GM18870 (cell line): ENCODE measurements around the gene NPPA.

Experiments
- ATAC-seq: cut with Tn5 transposase; IDR thresholded peaks from one replicate; pipeline ENCODE4 v1.9.1; 2021; ENCODE audit warnings: moderate library complexity; ENCODE audit not compliant: unreplicated experiment

Gene NPPA

GRCh38 chr1:11845641-11846335 lies 1.8 kb downstream of the NPPA start:
- ATAC-seq: no peak

- no peak for ATAC-seq
Measured at GRCh38 chr1:11842154-11843041, 5.2 kb downstream of the NPPA start.

GRCh38 chr1:11841245-11842153 lies 6.1 kb downstream of the NPPA start:
- no peak for ATAC-seq

- ATAC-seq: no peak
Measured at GRCh38 chr1:11839727-11840705, 7.6 kb downstream of the NPPA start.

GRCh38 chr1:11838349-11839272 lies 9.0 kb downstream of the NPPA start:
- ATAC-seq: no peak

GRCh38 chr1:11837767-11838348 lies 9.7 kb downstream of the NPPA start:
- ATAC-seq: no peak

- ATAC-seq: no peak
Measured at GRCh38 chr1:11836955-11837766, 10.4 kb downstream of the NPPA start.

GRCh38 chr1:11835441-11836225 lies 11.9 kb downstream of the NPPA start:
- no peak for ATAC-seq

- ATAC-seq: no peak
Measured at GRCh38 chr1:11833900-11834299, 13.7 kb downstream of the NPPA start.

- no peak for ATAC-seq
Measured at GRCh38 chr1:11833497-11833896, 14.1 kb downstream of the NPPA start.

- no peak for ATAC-seq
Measured at GRCh38 chr1:11831945-11832725, 15.4 kb downstream of the NPPA start.

- no peak for ATAC-seq
Measured at GRCh38 chr1:11828511-11828910, 19.1 kb downstream of the NPPA start.

GRCh38 chr1:11826946-11827345 lies 20.6 kb downstream of the NPPA start:
- no peak for ATAC-seq

- ATAC-seq: no peak
Measured at GRCh38 chr1:11825131-11825530, 22.5 kb downstream of the NPPA start.

GRCh38 chr1:11823366-11824137 lies 24.0 kb downstream of the NPPA start:
- ATAC-seq: no peak
